ENCODE measurements around the gene SLC11A1. TPM values are rescaled to one million over a fixed set of nuclear protein-coding genes. Genes with fewer than 3 reads are reported as not detected.

Gene SLC11A1
- total and polyA plus RNA-seq, 7 donors, result 0.96 to 3.9 (median 2.2) TPM

- intact Hi-C loops (cut with DNase I), result no loop called here
- ATAC-seq, result no peak
- H3K27me3 ChIP-seq (ENCODE audit: insufficient read depth in 3 of 3, low read length in 2 of 3), result peaks cover 0 to 2% (median 0%) of the 10 kb centered on the region in 3 donors
- 93 to 95% (median 94%) methylated on average over 21 to 22 of the region's 22 CpGs for WGBS, 3 donors
- no peak overlapping the region for H3K27ac ChIP-seq
- H3K4me3 ChIP-seq, result no peak overlapping the region
- TF ChIP-seq CTCF (IDR thresholded peaks at IDR 0.05), result no peak
- DNase-seq, result no peak
- H3K4me1 ChIP-seq, result no peaks in the 10 kb centered on the region
- H3K9me3 ChIP-seq, result no peaks in the 10 kb centered on the region
- no peaks in the 10 kb centered on the region for H3K36me3 ChIP-seq (ENCODE audit: insufficient read depth in 1 of 2, low read depth in 1 of 2)
Measured at GRCh38 chr2:218344755-218345417, 37.2 kb upstream of the SLC11A1 start.

GRCh38 chr2:218345491-218346236, 36.4 kb upstream of the SLC11A1 start:
- Histone ChIP-seq H3K27ac (no peak overlapping the region), H3K4me1 (no peaks in the 10 kb centered on the region), H3K4me3 (no peak overlapping the region), H3K36me3 (ENCODE audit: insufficient read depth in 1 of 2, low read depth in 1 of 2) (no peaks in the 10 kb centered on the region), H3K9me3 (no peaks in the 10 kb centered on the region), H3K27me3 (ENCODE audit: insufficient read depth in 3 of 3, low read length in 2 of 3) (peaks cover 0 to 2% (median 0%) of the 10 kb centered on the region in 3 donors)
- DNase-seq (no peak), ATAC-seq (no peak)
- no peak for TF ChIP-seq CTCF (IDR thresholded peaks at IDR 0.05)
- intact Hi-C loops (cut with DNase I), result no loop called here
- 53 to 70% (median 56%) methylated on average over 12 of the region's 12 CpGs for WGBS, 3 donors

- Histone ChIP-seq H3K4me1 (no peaks in the 10 kb centered on the region), H3K27ac (no peak overlapping the region), H3K9me3 (no peaks in the 10 kb centered on the region), H3K36me3 (ENCODE audit: insufficient read depth in 1 of 2, low read depth in 1 of 2) (no peaks in the 10 kb centered on the region), H3K27me3 (ENCODE audit: insufficient read depth in 3 of 3, low read length in 2 of 3) (peaks cover 0 to 2% (median 0%) of the 10 kb centered on the region in 3 donors), H3K4me3 (no peak overlapping the region)
- no peak for TF ChIP-seq CTCF (IDR thresholded peaks at IDR 0.05)
- intact Hi-C loops (cut with DNase I), result no loop called here
- 86 to 89% (median 87%) methylated on average over 5 of the region's 5 CpGs for WGBS, 3 donors
- no peak for DNase-seq
- no peak for ATAC-seq
Measured at GRCh38 chr2:218347172-218347571, 34.9 kb upstream of the SLC11A1 start.

- DNase-seq (no peak), ATAC-seq (no peak)
- no peak for TF ChIP-seq CTCF (IDR thresholded peaks at IDR 0.05)
- no peaks in the 10 kb centered on the region for H3K27me3 ChIP-seq (ENCODE audit: insufficient read depth in 3 of 3, low read length in 2 of 3)
- H3K4me3 ChIP-seq, result no peak overlapping the region
- no peaks in the 10 kb centered on the region for H3K4me1 ChIP-seq
- H3K27ac ChIP-seq, result no peak overlapping the region
- intact Hi-C loops (cut with DNase I), result no loop called here
- no peaks in the 10 kb centered on the region for H3K36me3 ChIP-seq (ENCODE audit: insufficient read depth in 1 of 2, low read depth in 1 of 2)
- no peaks in the 10 kb centered on the region for H3K9me3 ChIP-seq
- WGBS, 3 donors, result 87 to 97% (median 88%) methylated on average over 14 of the region's 14 CpGs
Measured at GRCh38 chr2:218354045-218354444, 28.0 kb upstream of the SLC11A1 start.
